HG03108 (cell line): ENCODE data around the gene ZMYND11.
"Not testable (repeated sequence)": the region's sequence is repeated elsewhere in the genome, so short reads cannot be mapped to it uniquely, and the experiment has no call there.

ENCODE experiments used
- ATAC-seq: cut with Tn5 transposase; IDR thresholded peaks from one replicate; pipeline ENCODE4 v1.9.1; 2021; ENCODE audit warnings: moderate library complexity; ENCODE audit not compliant: unreplicated experiment

Gene ZMYND11

DNA sequence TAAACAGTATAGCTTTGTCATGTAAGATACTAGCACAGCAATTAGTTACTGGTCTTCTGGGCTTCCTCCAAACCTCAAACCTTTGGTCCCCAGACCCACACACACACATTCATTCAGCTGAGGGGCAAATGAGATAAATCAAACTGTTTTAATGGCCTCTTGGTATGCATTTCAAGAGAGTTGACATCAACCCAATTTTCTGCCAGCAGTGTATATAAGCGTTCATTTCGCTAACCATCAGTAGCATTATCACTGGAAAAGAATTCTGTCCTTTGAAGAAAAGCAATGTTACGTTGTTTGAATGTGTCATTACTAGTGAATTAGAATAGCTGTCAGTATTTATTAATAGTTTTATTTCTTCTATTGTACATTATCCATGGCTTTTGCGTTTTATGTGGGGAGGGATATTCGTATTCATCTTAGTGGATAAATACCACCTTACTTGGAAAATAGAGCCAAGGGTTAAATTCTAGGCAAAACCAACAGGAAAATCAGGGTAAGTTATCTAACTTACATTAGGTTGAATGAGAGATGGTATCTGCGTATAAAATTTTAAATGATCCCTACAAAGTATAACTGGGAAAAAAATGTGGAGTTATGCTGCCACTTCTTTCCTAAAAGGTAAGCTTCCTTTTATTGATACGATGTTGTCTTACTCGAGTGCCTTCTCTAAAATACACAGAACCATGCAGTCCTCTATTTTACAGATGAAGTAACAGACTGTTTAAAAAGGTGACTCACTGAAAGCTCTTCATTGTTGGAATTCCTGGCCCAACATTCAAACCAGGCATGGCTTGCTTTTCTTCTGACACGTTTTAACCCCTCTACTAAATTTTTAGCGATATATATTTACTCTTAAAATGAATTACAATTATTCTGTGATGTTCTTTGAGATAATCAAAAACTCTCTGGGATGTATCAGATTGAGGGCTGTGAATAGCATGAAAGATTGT, 2.0 kb upstream of the ZMYND11 start:
- no peak for ATAC-seq

DNA sequence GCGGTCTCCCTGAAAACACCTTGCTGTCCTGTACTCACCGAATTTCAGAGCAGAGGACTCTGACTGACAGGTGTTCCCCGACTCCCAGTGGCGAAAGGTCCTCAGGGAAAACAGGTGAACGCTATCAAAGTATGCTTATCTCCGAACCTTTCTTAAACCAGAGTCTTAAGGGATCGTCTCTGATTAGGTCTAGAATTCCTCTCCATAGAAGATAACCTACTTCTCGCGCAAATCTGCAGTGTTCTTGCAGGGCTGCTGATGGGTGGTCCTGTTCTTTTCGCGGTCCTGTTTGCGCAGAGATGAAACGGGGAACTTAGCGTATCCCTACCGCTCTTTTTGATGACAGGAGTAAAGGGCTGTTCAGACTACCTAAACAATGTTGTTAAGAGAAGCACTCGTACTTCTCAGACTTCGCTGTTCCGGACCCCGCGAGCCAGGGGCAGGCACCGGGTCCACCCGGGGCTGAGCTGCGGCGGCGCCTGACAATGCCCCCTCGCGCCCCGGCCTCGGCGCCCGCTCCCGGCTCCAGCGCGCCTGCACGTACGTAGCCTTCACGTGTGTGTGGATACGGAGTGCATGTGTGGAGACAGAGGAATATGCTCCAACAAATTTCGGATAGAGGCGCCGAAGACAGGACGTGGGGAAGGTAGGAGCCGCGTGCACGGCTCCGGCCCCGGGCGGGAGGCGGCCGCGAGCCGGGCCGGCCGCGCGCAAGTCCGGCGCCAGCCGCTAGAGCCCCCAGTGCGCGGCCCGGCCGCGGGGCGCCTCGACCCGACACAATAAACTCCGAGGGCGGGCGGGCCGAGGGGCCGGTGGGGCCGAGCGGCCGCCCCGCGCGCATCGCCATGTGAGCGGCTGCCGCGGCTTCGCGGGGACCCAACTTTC, 766 bp upstream of the ZMYND11 start:
- peak; percentile 28 for ATAC-seq

DNA sequence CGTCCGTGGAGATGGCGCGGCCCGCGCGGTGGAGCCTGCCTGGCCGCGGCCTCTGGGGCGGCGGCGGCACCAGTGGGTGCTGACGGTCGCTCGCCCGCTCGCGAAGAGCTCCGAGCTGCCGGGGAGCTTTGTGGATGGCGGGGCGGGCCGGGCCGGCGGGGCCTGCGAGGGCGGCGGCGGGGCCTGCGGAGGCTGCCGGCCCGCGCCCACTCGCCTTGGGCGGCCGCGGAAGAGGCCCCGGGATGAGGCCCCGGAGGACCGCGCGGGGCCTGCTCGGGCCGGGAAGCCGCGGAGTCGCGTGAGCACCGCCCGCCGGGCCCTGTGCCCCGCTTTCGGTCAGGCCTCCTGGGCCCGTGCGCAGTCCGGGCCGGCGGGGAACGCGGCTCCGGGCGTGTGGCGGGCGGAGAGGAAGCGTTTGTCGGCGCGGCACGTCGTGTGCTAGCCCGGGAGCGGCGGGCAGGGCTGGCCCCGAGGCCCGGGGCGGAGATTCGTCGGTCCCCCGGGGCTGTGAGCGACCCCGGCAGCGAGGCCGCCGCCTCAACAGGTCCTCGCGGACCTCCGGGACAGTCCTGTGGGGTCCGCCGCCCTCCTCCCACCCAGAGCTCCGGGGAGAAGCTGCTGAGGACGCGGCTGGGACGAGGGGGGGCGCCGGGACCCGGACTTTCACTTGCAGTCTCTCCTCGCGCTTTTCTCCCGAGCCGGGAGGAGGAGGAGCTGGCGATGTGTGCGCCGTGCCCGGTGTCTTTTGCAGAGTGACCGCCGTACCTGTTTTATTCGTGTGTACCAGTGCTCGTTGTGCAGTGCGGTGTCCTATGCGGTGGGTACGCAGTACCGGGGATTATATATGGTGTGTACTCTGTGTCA, 578 bp downstream of the ZMYND11 start:
- ATAC-seq, result peak; percentile 22

DNA sequence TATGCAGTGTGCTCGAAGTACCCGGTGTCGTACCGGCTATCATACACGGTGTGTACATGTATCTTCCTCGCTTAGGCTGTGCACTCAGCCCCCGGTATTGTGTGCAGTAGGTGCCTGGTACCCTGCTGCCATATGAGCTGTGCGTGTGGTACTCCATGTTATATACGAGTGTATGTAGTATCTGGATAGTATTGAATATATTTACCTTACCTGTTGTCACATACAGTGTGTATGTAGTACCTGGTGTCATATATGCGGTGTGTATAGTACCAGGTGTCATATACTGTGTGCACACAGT, 1.2 kb downstream of the ZMYND11 start:
- no peak for ATAC-seq

DNA sequence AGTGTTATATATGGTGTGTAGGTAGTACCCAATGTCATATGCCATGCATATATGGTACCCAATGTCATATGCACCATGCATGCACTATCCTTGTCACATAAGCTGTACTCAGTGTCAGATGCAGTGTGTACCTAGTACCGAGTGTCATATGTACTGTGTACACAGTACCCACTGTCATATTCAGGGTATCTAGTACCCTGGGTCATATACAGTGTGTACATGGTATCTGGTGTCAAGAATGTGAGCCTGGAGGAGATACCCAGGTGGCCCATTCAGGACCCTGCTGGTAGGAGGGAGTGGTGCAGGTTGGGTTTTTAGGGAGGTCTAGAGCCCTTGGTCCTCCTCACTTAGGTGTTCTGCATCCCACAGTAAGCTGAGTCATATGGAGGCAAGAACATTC, 1.8 kb downstream of the ZMYND11 start:
- ATAC-seq, result no peak

DNA sequence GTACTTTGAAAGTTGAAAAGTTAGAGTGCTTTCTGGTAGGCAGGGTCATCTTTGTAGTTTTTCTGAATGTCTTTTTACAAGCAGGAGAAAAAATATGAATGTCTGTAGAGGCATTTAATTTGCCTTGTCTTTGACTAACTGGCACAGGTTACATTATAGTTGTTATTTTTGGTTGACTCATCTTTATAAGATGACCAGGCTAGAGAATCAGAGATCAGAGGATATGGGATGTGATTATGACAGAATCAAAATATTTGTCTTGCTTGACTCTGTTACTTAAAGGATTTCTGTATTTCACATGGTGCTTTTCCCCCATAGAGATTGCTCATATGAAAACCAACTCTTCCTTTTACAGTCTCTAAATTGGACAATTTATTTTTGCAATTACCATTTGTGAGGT, 2.4 kb downstream of the ZMYND11 start:
- no peak for ATAC-seq

- no peak for ATAC-seq
Observed at GRCh38 chr10:142371-142770, 7.1 kb downstream of the ZMYND11 start.

DNA sequence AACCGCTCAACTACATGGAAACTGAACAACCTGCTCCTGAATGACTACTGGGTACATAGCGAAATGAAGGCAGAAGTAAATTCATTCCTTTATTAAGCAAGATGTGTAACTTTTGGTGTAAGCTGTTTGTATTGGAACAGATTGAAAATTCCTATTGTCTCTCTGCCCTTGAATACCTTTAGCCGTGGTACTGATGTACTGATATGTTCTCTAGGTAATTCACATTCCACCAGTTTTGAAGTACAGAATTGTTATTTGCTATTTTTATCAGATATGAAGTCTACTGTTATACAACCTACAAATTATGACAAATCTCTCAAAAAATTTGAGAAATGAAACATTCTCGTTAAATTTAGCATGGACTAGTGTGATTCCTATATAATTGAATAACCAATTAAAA, 17.7 kb downstream of the ZMYND11 start:
- ATAC-seq, result no peak

DNA sequence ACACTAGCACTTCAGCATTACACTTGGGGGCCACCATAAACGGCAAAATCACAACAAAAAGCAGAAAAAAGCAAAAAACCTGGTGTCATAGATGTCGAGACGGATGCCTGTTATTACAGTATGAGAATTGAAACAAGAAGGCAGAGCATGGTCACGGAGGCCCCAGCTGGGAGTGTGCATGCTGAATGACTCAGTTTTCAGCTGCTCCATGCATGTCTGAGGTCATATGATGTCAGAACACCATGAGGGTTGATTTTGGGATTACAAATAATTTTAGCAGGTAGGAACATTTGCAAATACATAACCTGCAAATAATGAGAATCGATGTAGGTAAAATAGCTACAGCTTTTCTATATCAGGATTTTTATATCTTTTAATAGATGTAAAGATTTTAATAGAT, 19.1 kb downstream of the ZMYND11 start:
- no peak for ATAC-seq

DNA sequence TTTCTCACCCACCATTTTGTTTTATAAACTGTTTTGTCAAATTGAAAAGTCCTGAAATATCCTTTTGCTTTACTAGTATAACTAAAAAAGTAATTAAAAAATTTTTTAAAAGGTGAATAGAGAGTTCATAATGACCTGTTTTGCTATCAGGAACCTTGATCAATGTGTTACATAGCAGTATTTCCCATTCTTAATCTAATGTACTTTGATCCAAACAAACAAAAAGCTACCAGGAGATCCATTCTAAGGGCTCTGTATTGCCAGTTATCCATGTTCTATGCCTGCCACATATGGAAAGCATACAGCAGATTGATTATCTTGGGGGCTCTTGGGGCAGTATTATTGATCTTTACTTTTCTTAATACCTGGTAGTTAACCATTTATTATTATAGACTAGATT, 32.1 kb downstream of the ZMYND11 start:
- no peak for ATAC-seq

DNA sequence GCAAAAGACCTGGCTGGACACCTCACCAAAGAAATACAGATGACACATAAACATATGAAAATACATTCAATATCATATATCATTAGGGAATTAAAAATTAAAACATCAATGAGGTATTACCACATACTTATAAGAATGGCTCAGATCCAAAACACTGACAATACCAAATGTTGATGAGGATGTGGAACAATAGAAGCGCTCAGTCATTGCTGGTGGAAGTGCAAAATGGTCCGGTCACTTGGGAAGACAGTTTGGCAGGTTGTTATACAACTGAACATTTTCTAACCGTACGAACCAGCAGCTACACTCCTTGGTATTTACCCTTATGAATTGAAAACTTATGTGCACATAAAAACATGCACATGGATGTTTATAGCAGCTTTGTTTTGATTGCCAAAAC, 38.5 kb downstream of the ZMYND11 start:
- no peak for ATAC-seq

GRCh38 chr10:176677-177076, 41.4 kb downstream of the ZMYND11 start:
- ATAC-seq, result no peak

- ATAC-seq, result no peak
Observed at GRCh38 chr10:178208-178607, 43.0 kb downstream of the ZMYND11 start.

DNA sequence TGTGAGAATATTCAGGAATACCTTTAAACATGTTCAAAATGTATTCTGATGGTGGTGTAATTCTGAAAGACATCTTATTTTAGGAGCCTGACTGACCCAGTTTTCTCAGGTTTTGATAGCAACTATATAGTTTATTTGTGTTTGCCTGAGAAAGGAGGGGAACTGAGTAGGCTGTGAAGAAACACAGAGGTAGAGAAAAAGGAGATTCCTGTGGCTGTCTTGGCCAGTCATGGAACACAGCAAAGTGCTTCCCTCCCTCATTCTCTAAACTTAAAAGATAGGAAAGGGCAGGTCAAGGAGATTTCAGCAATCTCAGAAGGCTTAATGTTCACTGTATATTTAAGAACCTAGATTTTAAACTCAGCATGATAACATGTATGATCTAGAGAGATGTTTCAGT, 43.5 kb downstream of the ZMYND11 start:
- no peak for ATAC-seq

- ATAC-seq, result no peak
Observed at GRCh38 chr10:182441-183201, 47.4 kb downstream of the ZMYND11 start.

- ATAC-seq, result no peak
Observed at GRCh38 chr10:184174-184573, 48.9 kb downstream of the ZMYND11 start.

DNA sequence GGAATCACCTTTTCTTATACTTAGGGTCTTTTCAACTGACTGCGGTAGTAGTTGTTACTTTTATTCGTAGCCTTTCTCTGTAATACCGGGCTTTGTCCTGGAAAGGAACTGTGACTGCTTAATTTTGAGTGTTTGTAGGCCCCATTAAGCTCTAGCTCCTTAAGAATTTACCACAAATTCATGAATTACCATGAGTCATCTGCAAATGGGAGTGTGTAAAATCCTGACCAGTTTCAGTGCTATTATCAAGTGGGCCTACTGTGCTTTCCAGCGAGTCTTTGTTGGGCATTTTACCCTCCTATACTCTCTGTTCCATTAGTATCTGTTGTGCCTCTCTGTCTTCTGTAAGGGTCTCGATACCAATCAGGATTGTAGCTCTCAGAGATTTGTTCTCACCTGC, 49.7 kb downstream of the ZMYND11 start:
- no peak for ATAC-seq

- ATAC-seq, result not testable (repeated sequence)
Observed at GRCh38 chr10:185571-185970, 50.3 kb downstream of the ZMYND11 start.

GRCh38 chr10:186911-187310, 51.7 kb downstream of the ZMYND11 start:
- no peak for ATAC-seq

GRCh38 chr10:188546-188945, 53.3 kb downstream of the ZMYND11 start:
- ATAC-seq, result no peak
